ENCODE results near the gene SERPINB6.

Gene SERPINB6

DNA sequence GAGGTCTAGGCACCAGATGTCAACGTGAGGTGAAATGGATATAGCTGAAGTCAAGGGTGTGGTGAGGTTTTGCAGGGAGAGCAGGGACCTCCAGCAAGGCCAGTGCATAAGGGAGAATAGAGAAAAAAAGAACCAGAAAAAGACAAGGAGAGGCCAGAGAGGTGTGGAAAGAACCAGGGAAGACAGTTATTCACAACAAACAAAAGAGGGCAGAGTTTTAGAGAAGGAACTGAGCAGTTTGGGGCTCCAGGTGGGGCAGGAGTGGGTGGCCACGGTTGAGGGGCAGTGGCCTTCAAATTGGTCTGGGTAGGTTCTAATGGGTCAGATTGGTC is 16.7 kb upstream of the SERPINB6 start:
- Histone ChIP-seq H3K27ac (ENCODE audit: insufficient read depth in 1 of 2, low read depth in 1 of 2, low read length in 2 of 2, poor library complexity in 1 of 2, severe bottlenecking in 2 of 2) (peak overlapping the region; percentile 98 to 99), H3K9me3 (ENCODE audit: control extremely low read depth in 1 of 5, control insufficient read depth in 4 of 5, insufficient read depth in 2 of 5, low read depth in 1 of 5, low read length in 4 of 5) (no peaks in the 10 kb centered on the region), H3K4me3 (ENCODE audit: control insufficient read depth in 1 of 7, extremely low read depth in 1 of 7, insufficient read depth in 4 of 7, low read depth in 2 of 7, low read length in 6 of 7) (peak overlapping the region; percentile 65 to 98 (median 80)), H3K36me3 (ENCODE audit: control insufficient read depth in 4 of 4, insufficient read depth in 4 of 4, low read length in 3 of 4) (no peaks in the 10 kb centered on the region), H3K4me1 (ENCODE audit: control extremely low read depth in 1 of 4, control insufficient read depth in 4 of 4, insufficient read depth in 4 of 4, low read length in 3 of 4) (peaks cover 12 to 55% (median 39%) of the 10 kb centered on the region in 4 experiments), H3K27me3 (replicated peaks in 2 of 5; ENCODE audit: control insufficient read depth in 4 of 5, insufficient read depth in 5 of 5, low read length in 4 of 5) (no peaks in the 10 kb centered on the region)
- ChIA-PET POLR2A (no interaction called here), CTCF (interaction anchor here (0.6 to 6.4 kb wide), 22 partner anchors 8 to 255 kb away, joined by 3 to 71 read pairs (median 10); partner anchors contain the start of genes SERPINB1 and WRNIP1)
- DNase-seq = peak in 1 of 3 donors; percentile 30
- 35% methylated on average over 2 of the region's 2 CpGs for WGBS (ENCODE audit: insufficient coverage)

DNA sequence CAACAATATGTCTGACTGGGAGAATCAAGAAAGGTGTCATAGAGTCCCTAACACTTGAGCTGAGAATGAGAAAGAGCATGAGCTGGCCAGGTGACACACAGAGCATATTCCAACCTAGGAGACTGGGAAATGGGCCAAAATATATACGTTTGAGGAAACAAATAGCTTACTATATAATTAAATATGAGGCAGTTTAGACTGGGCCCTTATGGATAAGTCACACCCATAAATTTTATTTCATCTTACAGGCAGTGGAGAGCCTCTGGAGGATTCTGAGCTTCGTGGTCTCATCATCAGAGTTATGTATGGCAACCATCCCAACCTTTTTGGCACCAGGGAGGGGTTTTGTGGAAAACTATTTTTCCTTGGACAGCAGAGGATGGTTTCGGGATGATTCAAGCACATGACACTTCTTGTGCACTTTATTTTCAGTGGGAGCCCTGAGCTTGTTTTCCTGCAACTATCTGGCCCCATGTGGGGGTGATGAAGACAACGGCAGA is 15.4 kb upstream of the SERPINB6 start:
- ChIA-PET CTCF (interaction anchor here (0.5 to 6.4 kb wide), 23 partner anchors 7 to 251 kb away, joined by 3 to 71 read pairs (median 4); partner anchors contain the start of genes NQO2, SERPINB1 and WRNIP1), POLR2A (interaction anchor here (0.6 to 1.1 kb wide), 4 partner anchors 9 to 197 kb away, joined by 3 to 5 read pairs (median 4); no protein-coding TSS in a partner anchor)
- Histone ChIP-seq H3K9me3 (ENCODE audit: control extremely low read depth in 1 of 5, control insufficient read depth in 4 of 5, insufficient read depth in 2 of 5, low read depth in 1 of 5, low read length in 4 of 5) (no peaks in the 10 kb centered on the region), H3K4me3 (ENCODE audit: control insufficient read depth in 1 of 7, extremely low read depth in 1 of 7, insufficient read depth in 4 of 7, low read depth in 2 of 7, low read length in 6 of 7) (no peak overlapping the region), H3K4me1 (ENCODE audit: control extremely low read depth in 1 of 4, control insufficient read depth in 4 of 4, insufficient read depth in 4 of 4, low read length in 3 of 4) (peaks cover 15 to 57% (median 44%) of the 10 kb centered on the region in 4 experiments), H3K27ac (ENCODE audit: insufficient read depth in 1 of 2, low read depth in 1 of 2, low read length in 2 of 2, poor library complexity in 1 of 2, severe bottlenecking in 2 of 2) (peak overlapping the region in 1 of 2 experiments; percentile 99), H3K27me3 (replicated peaks in 2 of 5; ENCODE audit: control insufficient read depth in 4 of 5, insufficient read depth in 5 of 5, low read length in 4 of 5) (no peaks in the 10 kb centered on the region), H3K36me3 (ENCODE audit: control insufficient read depth in 4 of 4, insufficient read depth in 4 of 4, low read length in 3 of 4) (no peaks in the 10 kb centered on the region)
- DNase-seq = no peak
- 96% methylated on average over 3 of the region's 4 CpGs for WGBS (ENCODE audit: insufficient coverage)

DNA sequence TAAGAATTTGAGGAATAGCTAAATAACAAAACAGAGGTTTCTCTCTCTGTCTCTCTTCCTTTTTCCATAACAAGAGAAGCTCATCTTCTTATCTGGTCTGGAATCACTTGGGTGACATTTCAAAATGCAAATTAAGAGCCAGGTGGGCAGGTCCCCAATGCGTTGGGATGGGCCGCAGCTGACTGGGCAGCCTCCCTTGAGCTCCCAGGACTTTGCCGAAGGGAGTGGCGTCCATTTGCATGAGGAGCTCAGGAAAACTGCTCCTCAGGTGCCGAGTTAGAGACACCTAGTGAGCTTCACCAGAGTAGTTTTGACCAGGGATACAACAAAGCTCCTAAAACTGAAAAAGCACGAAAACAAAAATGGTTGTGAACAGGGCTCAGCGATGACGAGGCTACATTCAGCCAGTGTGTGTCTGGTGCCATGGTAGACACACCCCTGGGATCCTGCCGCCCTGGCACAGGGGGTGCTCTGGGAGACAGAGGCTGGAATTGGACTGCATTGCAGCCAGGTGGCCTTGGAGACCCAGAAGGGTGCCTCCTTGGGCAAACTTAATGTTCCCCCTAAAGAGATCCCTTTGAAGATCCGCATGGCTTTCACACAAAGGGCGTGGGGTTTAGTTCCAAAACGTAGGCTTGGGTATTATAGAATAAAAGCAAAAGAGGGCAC is 13.5 kb upstream of the SERPINB6 start:
- Histone ChIP-seq H3K4me3 (ENCODE audit: control insufficient read depth in 1 of 7, extremely low read depth in 1 of 7, insufficient read depth in 4 of 7, low read depth in 2 of 7, low read length in 6 of 7) (no peak overlapping the region), H3K27me3 (replicated peaks in 2 of 5; ENCODE audit: control insufficient read depth in 4 of 5, insufficient read depth in 5 of 5, low read length in 4 of 5) (no peaks in the 10 kb centered on the region), H3K9me3 (ENCODE audit: control extremely low read depth in 1 of 5, control insufficient read depth in 4 of 5, insufficient read depth in 2 of 5, low read depth in 1 of 5, low read length in 4 of 5) (no peaks in the 10 kb centered on the region), H3K4me1 (ENCODE audit: control extremely low read depth in 1 of 4, control insufficient read depth in 4 of 4, insufficient read depth in 4 of 4, low read length in 3 of 4) (peaks cover 22 to 58% (median 42%) of the 10 kb centered on the region in 4 experiments), H3K36me3 (ENCODE audit: control insufficient read depth in 4 of 4, insufficient read depth in 4 of 4, low read length in 3 of 4) (no peaks in the 10 kb centered on the region), H3K27ac (ENCODE audit: insufficient read depth in 1 of 2, low read depth in 1 of 2, low read length in 2 of 2, poor library complexity in 1 of 2, severe bottlenecking in 2 of 2) (no peak overlapping the region)
- POLR2A ChIA-PET = no interaction called here
- WGBS (ENCODE audit: insufficient coverage) = 95% methylated on average over 11 of the region's 12 CpGs
- no peak for DNase-seq
- CTCF ChIA-PET = interaction anchor here (0.7 to 1.7 kb wide), 10 partner anchors 10 to 249 kb away, joined by 3 to 5 read pairs (median 3); partner anchors contain the start of genes SERPINB1 and SERPINB6

DNA sequence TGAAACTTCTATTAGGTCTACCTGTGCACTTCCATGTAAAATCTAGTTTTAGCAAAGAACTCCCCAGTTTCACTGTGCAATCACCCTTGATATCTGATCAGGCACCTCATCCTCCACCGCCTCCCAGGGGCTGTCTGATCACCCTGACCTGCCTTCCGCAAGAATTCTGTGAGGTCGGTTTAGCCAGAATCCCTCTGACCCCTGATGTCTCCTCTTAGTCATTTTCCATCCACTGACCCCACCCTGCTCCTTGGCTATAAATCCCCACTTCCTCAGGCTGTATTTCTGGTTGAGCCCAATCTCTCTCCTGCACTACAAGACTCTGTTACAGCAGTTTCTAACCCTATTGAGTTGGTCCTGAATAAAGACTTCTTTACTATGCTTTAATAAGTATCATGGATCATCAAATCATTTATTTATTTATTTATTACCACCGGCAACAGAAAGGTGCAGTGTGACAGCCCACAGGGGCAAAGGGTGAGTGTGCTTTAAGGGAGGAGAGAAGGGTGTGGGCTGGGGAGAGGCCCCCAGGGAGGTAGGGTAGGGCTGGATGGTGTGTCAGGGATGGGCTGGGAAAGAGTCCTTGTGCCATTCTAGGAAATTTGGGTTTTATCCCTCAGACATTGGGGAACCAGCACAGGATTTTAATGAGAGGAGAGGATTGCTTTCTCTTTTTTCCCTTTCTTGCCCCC is 11.2 kb upstream of the SERPINB6 start:
- no peak for DNase-seq
- Histone ChIP-seq H3K4me1 (ENCODE audit: control extremely low read depth in 1 of 4, control insufficient read depth in 4 of 4, insufficient read depth in 4 of 4, low read length in 3 of 4) (peaks cover 16 to 50% (median 30%) of the 10 kb centered on the region in 4 experiments), H3K4me3 (ENCODE audit: control insufficient read depth in 1 of 7, extremely low read depth in 1 of 7, insufficient read depth in 4 of 7, low read depth in 2 of 7, low read length in 6 of 7) (no peak overlapping the region), H3K9me3 (ENCODE audit: control extremely low read depth in 1 of 5, control insufficient read depth in 4 of 5, insufficient read depth in 2 of 5, low read depth in 1 of 5, low read length in 4 of 5) (no peaks in the 10 kb centered on the region), H3K27me3 (replicated peaks in 2 of 5; ENCODE audit: control insufficient read depth in 4 of 5, insufficient read depth in 5 of 5, low read length in 4 of 5) (no peaks in the 10 kb centered on the region), H3K36me3 (ENCODE audit: control insufficient read depth in 4 of 4, insufficient read depth in 4 of 4, low read length in 3 of 4) (no peaks in the 10 kb centered on the region), H3K27ac (ENCODE audit: insufficient read depth in 1 of 2, low read depth in 1 of 2, low read length in 2 of 2, poor library complexity in 1 of 2, severe bottlenecking in 2 of 2) (peak overlapping the region in 1 of 2 experiments; percentile 22)
- POLR2A ChIA-PET = no interaction called here
- CTCF ChIA-PET = interaction anchor here (1.3 kb wide), 1 partner anchor 30 kb away, joined by 3 read pairs; no protein-coding TSS in a partner anchor
- 92% methylated on average over 4 of the region's 4 CpGs for WGBS (ENCODE audit: insufficient coverage)

DNA sequence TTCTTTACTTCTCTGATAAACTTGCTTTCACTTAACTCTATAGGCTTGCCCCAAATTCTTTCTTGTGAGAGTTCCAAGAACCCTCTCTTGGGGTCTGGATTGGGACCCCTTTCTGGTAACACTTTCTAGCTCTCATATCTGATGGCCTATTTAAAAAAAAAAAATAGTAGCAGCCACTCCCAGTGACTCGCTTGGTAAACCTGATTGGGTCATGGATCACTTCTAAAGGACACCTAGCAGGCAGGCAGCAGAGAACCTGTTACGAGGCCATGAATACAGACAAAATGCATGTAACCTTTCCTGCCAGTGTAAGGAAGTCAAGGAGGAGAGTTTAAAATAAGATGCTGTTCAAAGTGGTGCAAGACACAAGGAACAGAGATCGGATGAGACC is 9.1 kb upstream of the SERPINB6 start:
- H3K36me3 ChIP-seq (ENCODE audit: control insufficient read depth in 4 of 4, insufficient read depth in 4 of 4, low read length in 3 of 4) = no peaks in the 10 kb centered on the region
- ChIA-PET CTCF (interaction anchor here (1.0 to 5.1 kb wide), 10 partner anchors 9 to 133 kb away, joined by 3 to 45 read pairs (median 6); no protein-coding TSS in a partner anchor), POLR2A (no interaction called here)
- WGBS (ENCODE audit: insufficient coverage) = 98% methylated on average over 3 of the region's 3 CpGs
- H3K27me3 ChIP-seq (replicated peaks in 2 of 5; ENCODE audit: control insufficient read depth in 4 of 5, insufficient read depth in 5 of 5, low read length in 4 of 5) = no peaks in the 10 kb centered on the region
- no peak overlapping the region for H3K27ac ChIP-seq (ENCODE audit: insufficient read depth in 1 of 2, low read depth in 1 of 2, low read length in 2 of 2, poor library complexity in 1 of 2, severe bottlenecking in 2 of 2)
- H3K9me3 ChIP-seq (ENCODE audit: control extremely low read depth in 1 of 5, control insufficient read depth in 4 of 5, insufficient read depth in 2 of 5, low read depth in 1 of 5, low read length in 4 of 5) = no peaks in the 10 kb centered on the region
- H3K4me1 ChIP-seq (ENCODE audit: control extremely low read depth in 1 of 4, control insufficient read depth in 4 of 4, insufficient read depth in 4 of 4, low read length in 3 of 4) = peaks cover 16 to 37% (median 22%) of the 10 kb centered on the region in 4 experiments
- DNase-seq = no peak
- H3K4me3 ChIP-seq (ENCODE audit: control insufficient read depth in 1 of 7, extremely low read depth in 1 of 7, insufficient read depth in 4 of 7, low read depth in 2 of 7, low read length in 6 of 7) = no peak overlapping the region

DNA sequence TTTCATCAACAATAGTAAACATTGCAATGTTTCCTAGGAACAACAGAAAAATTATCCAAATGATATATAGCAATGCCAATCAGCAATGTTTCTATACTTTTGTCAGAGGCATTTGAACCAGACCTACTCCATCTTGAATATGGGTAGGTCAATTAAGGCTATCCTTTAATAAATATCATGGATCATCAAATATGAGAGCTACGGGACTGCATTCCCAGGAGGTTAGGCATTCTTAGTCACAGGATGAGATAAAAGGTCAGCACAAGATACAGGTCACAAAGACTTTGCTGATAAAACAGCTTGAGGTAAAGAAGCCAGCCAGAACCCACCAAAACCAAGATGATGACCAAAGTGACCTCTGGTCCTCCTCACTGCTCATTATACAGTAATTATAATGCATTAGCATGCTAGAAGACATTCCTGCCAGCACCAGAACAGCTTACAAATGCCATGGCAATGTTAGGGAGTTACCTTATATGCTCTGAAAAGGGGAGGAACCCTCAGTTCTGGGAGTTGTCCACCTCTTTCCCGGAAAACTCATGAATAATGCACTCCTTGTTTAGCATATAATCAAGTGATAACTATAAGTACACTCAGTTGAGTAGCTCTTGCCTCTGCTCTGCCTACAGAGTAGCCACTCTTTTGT is 8.6 kb upstream of the SERPINB6 start:
- CTCF ChIA-PET = interaction anchor here (0.6 to 5.1 kb wide), 10 partner anchors 9 to 873 kb away, joined by 3 to 45 read pairs (median 6); no protein-coding TSS in a partner anchor
- no peak overlapping the region for H3K4me3 ChIP-seq (ENCODE audit: control insufficient read depth in 1 of 7, extremely low read depth in 1 of 7, insufficient read depth in 4 of 7, low read depth in 2 of 7, low read length in 6 of 7)
- H3K36me3 ChIP-seq (ENCODE audit: control insufficient read depth in 4 of 4, insufficient read depth in 4 of 4, low read length in 3 of 4) = no peaks in the 10 kb centered on the region
- no peaks in the 10 kb centered on the region for H3K27me3 ChIP-seq (replicated peaks in 2 of 5; ENCODE audit: control insufficient read depth in 4 of 5, insufficient read depth in 5 of 5, low read length in 4 of 5)
- POLR2A ChIA-PET = no interaction called here
- peaks cover 16 to 37% (median 22%) of the 10 kb centered on the region in 4 experiments for H3K4me1 ChIP-seq (ENCODE audit: control extremely low read depth in 1 of 4, control insufficient read depth in 4 of 4, insufficient read depth in 4 of 4, low read length in 3 of 4)
- no peak overlapping the region for H3K27ac ChIP-seq (ENCODE audit: insufficient read depth in 1 of 2, low read depth in 1 of 2, low read length in 2 of 2, poor library complexity in 1 of 2, severe bottlenecking in 2 of 2)
- DNase-seq = no peak
- WGBS (ENCODE audit: insufficient coverage) = no CpG with 5 or more reads among the region's 2 CpGs
- no peaks in the 10 kb centered on the region for H3K9me3 ChIP-seq (ENCODE audit: control extremely low read depth in 1 of 5, control insufficient read depth in 4 of 5, insufficient read depth in 2 of 5, low read depth in 1 of 5, low read length in 4 of 5)

Measured in common myeloid progenitor, CD34-positive (primary cell).